Natural killer cell treated with Interleukin-12 subunit alpha and Interleukin-12 subunit beta and Interleukin-15 and Interleukin-18, amount 100 ng/mL, for 72 hours (primary cell): Measurements from ENCODE around the gene OR5B3. TPM values are rescaled to one million over a fixed set of nuclear protein-coding genes. Genes with fewer than 3 reads are reported as not detected.

Source experiments
- ATAC-seq, 2 donors: fragments of 150-1000 bp; cut with Tn5 transposase in 1 of 2; sonication (Bioruptor Pico), chemical (Tn5 transposase) in 1 of 2; 2 replicates each; pipeline ENCODE4 v1.10.0; 2021
- DNase-seq: peaks from one replicate; pipeline ENCODE4 v3.0.0; 2022; ENCODE audit warnings: low spot score
- H3K27ac Mint-ChIP-seq, 2 donors: 1 replicate in 1 of 2; 2 replicates in 1 of 2; pipeline ENCODE4 v1.8.0; 2022; ENCODE audit warnings: mixed read lengths in 2 of 2, mild to moderate bottlenecking in 1 of 2, moderate library complexity in 1 of 2
- H3K27me3 Mint-ChIP-seq, 2 donors: 1 replicate in 1 of 2; 2 replicates in 1 of 2; pipeline ENCODE4 v1.8.0; 2022; ENCODE audit warnings: mixed read lengths in 2 of 2
- H3K36me3 Mint-ChIP-seq: one replicate; pipeline ENCODE4 v1.8.0; 2022; ENCODE audit warnings: mixed read lengths
- H3K4me1 Mint-ChIP-seq, 2 donors: 1 replicate in 1 of 2; 2 replicates in 1 of 2; pipeline ENCODE4 v1.8.0; 2022; ENCODE audit warnings: low read depth in 2 of 2, mixed read lengths in 2 of 2, mild to moderate bottlenecking in 1 of 2
- H3K4me3 Mint-ChIP-seq: one replicate; pipeline ENCODE4 v1.8.0; 2022; ENCODE audit warnings: mixed read lengths
- H3K9me3 Mint-ChIP-seq: 2 replicates; pipeline ENCODE4 v1.8.0; 2022; ENCODE audit warnings: mixed read lengths
- total RNA-seq, 2 donors: library from RNA; stranded (reverse); gene quantifications; one replicate each; pipeline ENCODE4 v1.2.3, GENCODE V29; 2022

OR5B3 gene
- total RNA-seq, 2 donors from 2014 or later, result not detected

DNA sequence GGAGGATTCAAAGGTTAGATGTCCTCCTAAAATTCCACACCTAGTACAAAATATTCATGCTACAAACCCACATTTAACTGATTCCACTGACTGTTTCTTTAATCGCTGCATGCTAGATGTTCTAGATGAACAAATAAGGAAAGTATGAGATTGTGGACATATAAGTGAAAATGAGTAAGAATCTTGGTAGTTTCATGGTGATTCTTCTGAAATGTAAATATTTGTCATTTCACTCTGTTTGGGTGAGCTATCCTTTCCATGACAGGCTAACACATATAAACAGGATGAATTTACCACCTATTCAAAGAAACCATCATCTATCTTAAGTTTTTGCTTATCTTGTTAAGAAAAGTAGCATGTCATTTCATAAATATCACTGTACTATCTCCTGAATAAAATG, 14.8 kb downstream of the OR5B3 start:
- Mint-ChIP-seq H3K36me3 (no peaks in the 10 kb centered on the region), H3K4me1 (no peaks in the 10 kb centered on the region), H3K27me3 (peaks cover 3 to 10% of the 10 kb centered on the region in 2 donors), H3K9me3 (peaks cover 4% of the 10 kb centered on the region), H3K27ac (no peak overlapping the region), H3K4me3 (no peak overlapping the region)
- DNase-seq (no peak), ATAC-seq (no peak)

DNA sequence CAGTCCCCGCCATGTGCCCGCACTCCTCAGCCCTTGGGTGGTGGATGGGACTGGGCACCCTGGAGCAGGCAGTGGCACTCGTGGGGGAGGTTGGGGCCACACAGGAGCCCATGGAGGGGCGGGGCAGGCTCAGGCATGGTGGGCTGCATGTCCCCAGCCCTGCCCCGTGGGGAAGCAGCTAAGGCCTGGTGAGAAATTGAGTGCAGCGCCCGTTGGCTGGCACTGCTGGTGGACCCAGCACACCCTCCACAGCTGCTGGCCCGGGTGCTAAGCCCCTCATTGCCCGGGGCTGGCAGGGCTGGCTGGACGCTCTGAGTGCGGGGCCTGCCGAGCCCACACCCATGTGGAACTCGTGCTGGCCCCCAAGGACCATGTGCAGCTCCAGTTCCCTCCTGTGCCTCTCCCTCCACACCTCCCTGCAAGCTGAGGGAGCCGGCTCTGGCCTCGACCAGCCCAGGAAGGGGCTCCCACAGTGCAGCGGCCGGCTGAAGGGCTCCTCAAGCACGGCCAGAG, 16.1 kb downstream of the OR5B3 start:
- Mint-ChIP-seq H3K27me3 (peaks cover 3 to 10% of the 10 kb centered on the region in 2 donors), H3K4me3 (no peak overlapping the region), H3K4me1 (no peaks in the 10 kb centered on the region), H3K27ac (no peak overlapping the region), H3K36me3 (no peaks in the 10 kb centered on the region), H3K9me3 (peaks cover 3% of the 10 kb centered on the region)
- ATAC-seq (no peak), DNase-seq (no peak)

DNA sequence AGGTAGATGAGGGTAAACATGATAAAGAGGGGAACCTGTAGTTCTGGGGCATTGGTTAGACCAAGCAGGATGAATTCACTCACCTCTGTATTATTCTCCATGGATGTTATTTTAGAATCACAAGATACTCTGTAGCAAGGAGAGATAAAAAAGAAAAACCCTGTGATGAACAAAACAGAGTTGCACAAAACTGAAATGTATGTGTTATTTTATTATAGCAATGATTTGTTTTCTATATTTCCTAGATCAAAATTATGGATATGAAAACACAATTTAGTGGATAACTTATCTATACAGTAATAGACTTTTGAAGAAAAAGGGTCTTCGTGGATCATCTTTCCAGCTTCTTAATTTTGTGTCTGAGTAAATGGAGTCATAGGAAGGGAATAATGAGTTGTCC, 47.7 kb downstream of the OR5B3 start, which contains the start of gene OR5B17:
OR5B17 (minus strand) TSS at position 101 of the 400 bp plus-strand sequence; CDS start at position 101, 0 bp downstream.
- Mint-ChIP-seq H3K36me3 (no peaks in the 10 kb centered on the region), H3K4me3 (no peak within 1 kb of the TSS), H3K4me1 (no peaks in the 10 kb centered on the region), H3K27me3 (peaks cover 5 to 22% of the 10 kb centered on the region in 2 donors), H3K9me3 (no peaks in the 10 kb centered on the region), H3K27ac (no peak within 1 kb of the TSS)
- ATAC-seq, result no peak
- no peak for DNase-seq

DNA sequence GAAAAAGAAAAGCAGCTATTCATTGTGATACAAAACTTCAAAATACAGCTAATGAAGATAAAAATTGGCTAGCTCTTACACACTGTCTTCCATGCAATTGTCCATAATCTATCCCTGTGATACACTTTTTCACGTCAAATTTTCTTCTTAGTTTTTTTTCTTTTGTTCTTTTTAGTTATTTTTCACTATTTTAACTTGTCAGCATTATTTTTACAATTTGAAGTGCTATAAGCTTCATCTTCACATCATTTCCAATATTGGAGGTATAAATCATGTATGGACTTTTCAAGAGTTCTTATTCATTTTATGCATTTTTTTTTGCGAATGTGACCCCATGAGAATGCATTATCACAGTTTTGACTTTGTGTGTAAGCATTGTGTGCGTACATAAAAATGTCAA, 51.9 kb downstream of the OR5B3 start:
- H3K36me3 Mint-ChIP-seq, result no peaks in the 10 kb centered on the region
- peaks cover 6 to 11% of the 10 kb centered on the region in 2 donors for H3K27me3 Mint-ChIP-seq
- no peak overlapping the region for H3K4me3 Mint-ChIP-seq
- H3K27ac Mint-ChIP-seq, result no peak overlapping the region
- no peak for ATAC-seq
- H3K9me3 Mint-ChIP-seq, result no peaks in the 10 kb centered on the region
- DNase-seq, result no peak
- no peaks in the 10 kb centered on the region for H3K4me1 Mint-ChIP-seq

Other genes starting within 250 kb of the OR5B3 start
- not detected for gene OR9Q2, start 217.8 kb downstream of the OR5B3 start, total RNA-seq
- not detected for gene OR1S2, start 202.7 kb downstream of the OR5B3 start, total RNA-seq
- not detected for gene OR1S1, start 194.2 kb downstream of the OR5B3 start, total RNA-seq
- gene OR10Q1, start 178.0 kb downstream of the OR5B3 start, total RNA-seq, result not detected
- gene OR10W1, start 138.6 kb downstream of the OR5B3 start, total RNA-seq, result not detected
- gene OR5B17, start 47.8 kb downstream of the OR5B3 start, total RNA-seq, result not detected
- gene OR5B2, start 21.2 kb upstream of the OR5B3 start, total RNA-seq, result not detected
- not detected for gene OR5B12, start 35.4 kb upstream of the OR5B3 start, total RNA-seq
- gene OR5B21, start 101.2 kb upstream of the OR5B3 start, total RNA-seq, result 1 to 10 TPM; 3.5 to 3.9 TPM
- 100 to 1,000 TPM; 239 to 243 TPM for gene LPXN, start 169.0 kb upstream of the OR5B3 start, total RNA-seq
- 10 to 100 TPM; 52.9 to 54.3 TPM for gene ZFP91, start 172.2 kb upstream of the OR5B3 start, total RNA-seq
- 1 to 10 TPM; 4.7 to 6.3 TPM for gene CNTF, start 215.8 kb upstream of the OR5B3 start, total RNA-seq